Anterior cingulate cortex (tissue), 58 donors: ENCODE data around the gene SNX9.
"Not testable (repeated sequence)": the region's sequence is repeated elsewhere in the genome, so short reads cannot be mapped to it uniquely, and the experiment has no call there.

Source experiments
- DNase-seq, 58 donors: peaks; one replicate each; lab custom pipeline; 2025; lab: John Stamatoyannopoulos, UW

The SNX9 gene

GRCh38 chr6:157853902-157854502 lies 31.0 kb downstream of the SNX9 start:
- no peak for DNase-seq

GRCh38 chr6:157855325-157855724 lies 32.3 kb downstream of the SNX9 start:
- DNase-seq, result no peak

- DNase-seq, result not testable (repeated sequence)
These were observed 32.8 kb downstream of the SNX9 start for GRCh38 chr6:157855804-157856203.

- DNase-seq, result not testable (repeated sequence)
These were observed 35.6 kb downstream of the SNX9 start for GRCh38 chr6:157858664-157859063.

GRCh38 chr6:157859775-157860504 lies 36.9 kb downstream of the SNX9 start:
- no peak for DNase-seq

- DNase-seq, result no peak
These were observed 37.5 kb downstream of the SNX9 start for GRCh38 chr6:157860505-157860991.

- DNase-seq, result no peak
These were observed 38.1 kb downstream of the SNX9 start for GRCh38 chr6:157861184-157861583.

- DNase-seq, result peak in 2 of 58 donors; percentile 23 to 41
These were observed 38.8 kb downstream of the SNX9 start for GRCh38 chr6:157861814-157862213.

GRCh38 chr6:157862706-157863105 lies 39.7 kb downstream of the SNX9 start:
- no peak for DNase-seq

- DNase-seq, result no peak
These were observed 41.2 kb downstream of the SNX9 start for GRCh38 chr6:157864185-157864761.

GRCh38 chr6:157865249-157865648 lies 42.2 kb downstream of the SNX9 start:
- no peak for DNase-seq

- peak in 1 of 58 donors; percentile 9 for DNase-seq
These were observed 44.1 kb downstream of the SNX9 start for GRCh38 chr6:157867155-157867559.

- no peak for DNase-seq
These were observed 44.9 kb downstream of the SNX9 start for GRCh38 chr6:157867981-157868380.

- no peak for DNase-seq
These were observed 45.8 kb downstream of the SNX9 start for GRCh38 chr6:157868835-157869234.

- no peak for DNase-seq
These were observed 46.7 kb downstream of the SNX9 start for GRCh38 chr6:157869673-157870302.

- DNase-seq, result peak in 39 of 58 donors; percentile 11 to 72 (median 45)
These were observed 50.8 kb downstream of the SNX9 start for GRCh38 chr6:157873735-157874344.

- no peak for DNase-seq
These were observed 54.1 kb downstream of the SNX9 start for GRCh38 chr6:157877149-157877548.

GRCh38 chr6:157877573-157878438 lies 54.8 kb downstream of the SNX9 start:
- peak in 5 of 58 donors; percentile 9 to 41 (median 17) for DNase-seq

- DNase-seq, result no peak
These were observed 56.2 kb downstream of the SNX9 start for GRCh38 chr6:157879034-157879872.
